Embryonic facial prominence (tissue), 1 donor: ENCODE results near the gene PRKG2.
"Not testable (repeated sequence)": the region's sequence is repeated elsewhere in the genome, so short reads cannot be mapped to it uniquely, and the experiment has no call there.

ENCODE experiments used
- DNase-seq: peaks from one replicate; pipeline ENCODE4 v3.0.0-alpha.2; 2016; ENCODE audit errors: extremely low spot score

The PRKG2 gene

GRCh38 chr4:81153714-81154323, 61.2 kb downstream of the PRKG2 start:
- DNase-seq: not testable (repeated sequence)

- DNase-seq: no peak
These were observed 61.9 kb downstream of the PRKG2 start for GRCh38 chr4:81152839-81153713.

- no peak for DNase-seq
These were observed 65.0 kb downstream of the PRKG2 start for GRCh38 chr4:81149976-81150375.

- DNase-seq: no peak
These were observed 66.4 kb downstream of the PRKG2 start for GRCh38 chr4:81148576-81148975.

GRCh38 chr4:81146466-81146865, 68.6 kb downstream of the PRKG2 start:
- DNase-seq: no peak

- no peak for DNase-seq
These were observed 71.8 kb downstream of the PRKG2 start for GRCh38 chr4:81143183-81143582.

- no peak for DNase-seq
These were observed 72.3 kb downstream of the PRKG2 start for GRCh38 chr4:81142744-81143143.

GRCh38 chr4:81137894-81138293, 77.1 kb downstream of the PRKG2 start:
- no peak for DNase-seq

GRCh38 chr4:81137446-81137845, 77.6 kb downstream of the PRKG2 start:
- DNase-seq: no peak

GRCh38 chr4:81136161-81136905, 78.7 kb downstream of the PRKG2 start:
- DNase-seq: no peak

- DNase-seq: no peak
These were observed 79.5 kb downstream of the PRKG2 start for GRCh38 chr4:81135501-81135900.

- DNase-seq: no peak
These were observed 83.5 kb downstream of the PRKG2 start for GRCh38 chr4:81131563-81131962.

GRCh38 chr4:81131066-81131465, 84.0 kb downstream of the PRKG2 start:
- no peak for DNase-seq

- no peak for DNase-seq
These were observed 84.5 kb downstream of the PRKG2 start for GRCh38 chr4:81130569-81130968.

- no peak for DNase-seq
These were observed 95.0 kb downstream of the PRKG2 start for GRCh38 chr4:81120055-81120454.

- no peak for DNase-seq
These were observed 96.9 kb downstream of the PRKG2 start for GRCh38 chr4:81118086-81118485.

- no peak for DNase-seq
These were observed 98.5 kb downstream of the PRKG2 start for GRCh38 chr4:81116566-81116965.

GRCh38 chr4:81113024-81113423, 102.0 kb downstream of the PRKG2 start:
- no peak for DNase-seq

- no peak for DNase-seq
These were observed 105.7 kb downstream of the PRKG2 start for GRCh38 chr4:81109356-81109755.

GRCh38 chr4:81106150-81106549, 108.9 kb downstream of the PRKG2 start:
- DNase-seq: no peak

GRCh38 chr4:81102107-81102506, 112.9 kb downstream of the PRKG2 start:
- no peak for DNase-seq

- DNase-seq: no peak
These were observed 118.5 kb downstream of the PRKG2 start for GRCh38 chr4:81096566-81096965.

GRCh38 chr4:81095389-81095788, 119.6 kb downstream of the PRKG2 start:
- no peak for DNase-seq
